SIG-M5 treated with dmso at 0.1 percent for 504 hours (cell line): Measurements from ENCODE around the gene MTAP.

Experiments used
- DNase-seq: peaks from one replicate; lab custom pipeline; 2025; ENCODE audit not compliant: unreplicated experiment; lab: John Stamatoyannopoulos, UW

The MTAP gene

GRCh38 chr9:21802418-21803000, at the start of gene MTAP:
Gene MTAP (plus strand): TSS chr9:21802636. CDS start chr9:21802749, 113 bp downstream.
- DNase-seq: peak; percentile 88

GRCh38 chr9:21753523-21753922, 48.9 kb upstream of the MTAP start:
- no peak for DNase-seq

- DNase-seq: no peak
These were observed 47.7 kb upstream of the MTAP start for GRCh38 chr9:21754741-21755140.

GRCh38 chr9:21758540-21758939, 43.9 kb upstream of the MTAP start:
- no peak for DNase-seq

GRCh38 chr9:21761309-21761901, 41.0 kb upstream of the MTAP start:
- DNase-seq: no peak

- no peak for DNase-seq
These were observed 40.4 kb upstream of the MTAP start for GRCh38 chr9:21762064-21762463.

- no peak for DNase-seq
These were observed 37.6 kb upstream of the MTAP start for GRCh38 chr9:21764846-21765245.

GRCh38 chr9:21766096-21766495, 36.3 kb upstream of the MTAP start:
- no peak for DNase-seq

GRCh38 chr9:21770871-21771560, 31.4 kb upstream of the MTAP start:
- no peak for DNase-seq

- no peak for DNase-seq
These were observed 24.7 kb upstream of the MTAP start for GRCh38 chr9:21777701-21778100.

- DNase-seq: peak; percentile 72
These were observed 24.1 kb upstream of the MTAP start for GRCh38 chr9:21778304-21778703.

- no peak for DNase-seq
These were observed 23.0 kb upstream of the MTAP start for GRCh38 chr9:21779397-21779796.

- no peak for DNase-seq
These were observed 20.8 kb upstream of the MTAP start for GRCh38 chr9:21781656-21782055.

GRCh38 chr9:21782205-21782604, 20.2 kb upstream of the MTAP start:
- DNase-seq: no peak

- no peak for DNase-seq
These were observed 13.7 kb upstream of the MTAP start for GRCh38 chr9:21788752-21789151.

GRCh38 chr9:21789541-21790037, 12.8 kb upstream of the MTAP start:
- peak; percentile 83 for DNase-seq

- no peak for DNase-seq
These were observed 7.0 kb upstream of the MTAP start for GRCh38 chr9:21795483-21795882.

- DNase-seq: no peak
These were observed 5.7 kb upstream of the MTAP start for GRCh38 chr9:21796768-21797167.

- no peak for DNase-seq
These were observed 1.3 kb upstream of the MTAP start for GRCh38 chr9:21800931-21801682.

GRCh38 chr9:21801683-21802417, 586 bp upstream of the MTAP start:
- DNase-seq: no peak

GRCh38 chr9:21803649-21804048, 1.2 kb downstream of the MTAP start:
- no peak for DNase-seq
